ENCODE results near the gene AQP2. TPM values are rescaled to one million over a fixed set of nuclear protein-coding genes. Genes with fewer than 3 reads are reported as not detected.

The AQP2 gene
- total RNA-seq, 2 donors from 2014 or later = not detected

- Mint-ChIP-seq H3K36me3 (ENCODE audit: low read depth) (no peaks in the 10 kb centered on the region), H3K4me3 (no peak overlapping the region), H3K9me3 (no peaks in the 10 kb centered on the region), H3K27me3 (ENCODE audit: insufficient read depth) (peaks cover 23% of the 10 kb centered on the region), H3K27ac (no peak overlapping the region), H3K4me1 (no peaks in the 10 kb centered on the region)
- Histone ChIP-seq H3K27ac (ENCODE audit: low read depth, low read length) (no peak overlapping the region), H3K9me3 (ENCODE audit: control insufficient read depth, low read length) (no peaks in the 10 kb centered on the region), H3K4me1 (ENCODE audit: control insufficient read depth, insufficient read depth, low read length) (no peaks in the 10 kb centered on the region), H3K4me3 (ENCODE audit: low read length) (no peak overlapping the region), H3K27me3 (ENCODE audit: control insufficient read depth, insufficient read depth, low read length, poor library complexity, severe bottlenecking) (peaks cover 46% of the 10 kb centered on the region), H3K9ac (ENCODE audit: extremely low read depth, low read length, poor library complexity, severe bottlenecking) (no peak overlapping the region), H3K36me3 (ENCODE audit: control insufficient read depth, insufficient read depth, low read length) (no peaks in the 10 kb centered on the region)
- peak; percentile 48 for DNase-seq
- WGBS, 2 experiments (ENCODE audit: insufficient coverage in 1 of 2, insufficient read length in 1 of 2) = 86 to 88% methylated on average over 2 to 6 of the region's 6 CpGs
- TF ChIP-seq CTCF (conservative IDR thresholded peaks at IDR 0.05) = no peak
Observed at GRCh38 chr12:49971141-49971540, 20.6 kb downstream of the AQP2 start.

- Histone ChIP-seq H3K27ac (ENCODE audit: low read depth, low read length) (no peak overlapping the region), H3K4me3 (ENCODE audit: low read length) (no peak overlapping the region), H3K36me3 (ENCODE audit: control insufficient read depth, insufficient read depth, low read length) (no peaks in the 10 kb centered on the region), H3K27me3 (ENCODE audit: control insufficient read depth, insufficient read depth, low read length, poor library complexity, severe bottlenecking) (peaks cover 39% of the 10 kb centered on the region), H3K9me3 (ENCODE audit: control insufficient read depth, low read length) (no peaks in the 10 kb centered on the region), H3K9ac (ENCODE audit: extremely low read depth, low read length, poor library complexity, severe bottlenecking) (no peak overlapping the region), H3K4me1 (ENCODE audit: control insufficient read depth, insufficient read depth, low read length) (no peaks in the 10 kb centered on the region)
- Mint-ChIP-seq H3K36me3 (ENCODE audit: low read depth) (no peaks in the 10 kb centered on the region), H3K9me3 (no peaks in the 10 kb centered on the region), H3K27me3 (ENCODE audit: insufficient read depth) (peaks cover 15% of the 10 kb centered on the region), H3K4me3 (no peak overlapping the region), H3K4me1 (no peaks in the 10 kb centered on the region), H3K27ac (no peak overlapping the region)
- TF ChIP-seq CTCF (conservative IDR thresholded peaks at IDR 0.05) = no peak
- peak; percentile 50 for DNase-seq
- WGBS, 2 experiments (ENCODE audit: insufficient coverage in 1 of 2, insufficient read length in 1 of 2) = 84 to 93% methylated on average over 3 to 9 of the region's 9 CpGs
Observed at GRCh38 chr12:49972129-49972528, 21.6 kb downstream of the AQP2 start.

- Mint-ChIP-seq H3K27ac (no peak within 1 kb of the TSS), H3K4me1 (no peaks in the 10 kb centered on the region), H3K36me3 (ENCODE audit: low read depth) (no peaks in the 10 kb centered on the region), H3K4me3 (no peak within 1 kb of the TSS), H3K9me3 (no peaks in the 10 kb centered on the region), H3K27me3 (ENCODE audit: insufficient read depth) (peaks cover 15% of the 10 kb centered on the region)
- no peaks in the 10 kb centered on the region for H3K36me3 ChIP-seq (ENCODE audit: control insufficient read depth, insufficient read depth, low read length)
- no peaks in the 10 kb centered on the region for H3K4me1 ChIP-seq (ENCODE audit: control insufficient read depth, insufficient read depth, low read length)
- H3K27ac ChIP-seq (ENCODE audit: low read depth, low read length) = no peak within 1 kb of the TSS
- TF ChIP-seq CTCF (conservative IDR thresholded peaks at IDR 0.05) = no peak
- 91 to 97% methylated on average over 15 to 18 of the region's 18 CpGs for WGBS, 2 experiments (ENCODE audit: insufficient coverage in 1 of 2, insufficient read length in 1 of 2)
- no peak within 1 kb of the TSS for H3K4me3 ChIP-seq (ENCODE audit: low read length)
- no peaks in the 10 kb centered on the region for H3K9me3 ChIP-seq (ENCODE audit: control insufficient read depth, low read length)
- H3K27me3 ChIP-seq (ENCODE audit: control insufficient read depth, insufficient read depth, low read length, poor library complexity, severe bottlenecking) = peaks cover 37% of the 10 kb centered on the region
- peak; percentile 42 for DNase-seq
- no peak within 1 kb of the TSS for H3K9ac ChIP-seq (ENCODE audit: extremely low read depth, low read length, poor library complexity, severe bottlenecking)
Observed at GRCh38 chr12:49972641-49973360, 22.3 kb downstream of the AQP2 start, which contains the start of gene AQP6. TSS of gene AQP6 (plus strand) at chr12:49972947. CDS start at chr12:49973174, 227 bp downstream.
